Stimulated activated CD4-positive, alpha-beta T cell treated with anti-CD3 and anti-CD28 coated beads, Interleukin-15, amount 100 ng/mL, for 1 hour (primary cell): ENCODE results near the gene TBXA2R.
"Not testable (repeated sequence)": the region's sequence is repeated elsewhere in the genome, so short reads cannot be mapped to it uniquely, and the experiment has no call there.

Experiments
- DNase-seq, 2 donors: peaks; one replicate each; pipeline ENCODE4 v3.0.0-alpha.2; 2020; ENCODE audit warnings: low read depth in 1 of 2, low spot score in 1 of 2

The TBXA2R gene

DNA sequence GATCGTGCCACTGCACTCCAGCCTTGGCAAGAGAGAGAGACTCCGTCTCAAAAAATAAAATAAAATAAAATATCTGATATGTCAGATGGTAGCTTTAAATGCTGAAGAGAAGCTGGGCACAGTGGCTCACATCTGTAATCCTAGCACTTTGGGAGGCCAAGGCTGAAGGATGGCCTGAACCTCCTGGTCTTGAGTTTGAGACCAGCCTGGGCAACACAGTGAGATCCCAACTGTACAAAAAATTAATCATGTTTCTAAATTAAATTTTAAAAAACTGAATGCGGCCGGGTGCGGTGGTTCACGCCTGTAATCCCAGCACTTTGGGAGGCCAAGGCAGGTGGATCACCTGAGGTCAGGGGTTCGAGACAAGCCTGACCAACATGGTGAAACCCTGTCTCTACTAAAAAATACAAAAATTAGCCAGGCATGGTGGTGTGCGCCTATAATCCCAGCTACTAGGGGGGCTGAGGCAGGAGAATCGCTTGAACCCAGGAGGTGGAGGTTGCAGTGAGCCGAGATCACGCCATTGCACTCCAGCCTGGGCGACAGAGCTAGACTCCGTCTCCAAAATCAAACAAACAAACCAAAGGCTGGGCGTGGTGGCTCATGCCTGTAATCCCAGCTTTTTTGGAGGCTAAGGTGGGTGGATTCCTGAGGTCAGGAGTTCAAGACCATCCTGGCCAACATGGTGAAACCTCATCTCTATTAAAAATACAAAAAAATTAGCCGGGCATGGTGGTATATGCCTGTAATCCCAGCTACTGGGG, 22.5 kb downstream of the TBXA2R start:
- not testable (repeated sequence) for DNase-seq

DNA sequence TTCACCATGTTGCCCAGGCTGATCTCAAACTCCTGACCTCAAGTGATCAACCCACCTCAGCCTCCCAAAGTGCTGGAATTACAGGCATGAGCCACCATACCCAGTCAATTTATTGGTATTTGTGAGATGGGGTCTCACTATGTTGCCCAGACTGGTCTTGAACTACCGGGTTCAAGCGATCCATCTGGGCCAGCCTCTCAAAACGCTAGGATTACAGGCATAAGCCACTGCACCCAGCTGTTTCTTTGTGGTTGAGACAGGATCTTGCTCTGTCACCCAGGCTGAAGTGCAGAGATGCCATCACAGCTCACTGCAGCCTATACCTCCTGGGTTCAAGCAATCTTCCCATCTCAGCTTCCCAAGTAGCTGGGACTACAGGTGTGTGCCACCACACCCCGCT, 24.9 kb downstream of the TBXA2R start:
- not testable (repeated sequence) for DNase-seq

DNA sequence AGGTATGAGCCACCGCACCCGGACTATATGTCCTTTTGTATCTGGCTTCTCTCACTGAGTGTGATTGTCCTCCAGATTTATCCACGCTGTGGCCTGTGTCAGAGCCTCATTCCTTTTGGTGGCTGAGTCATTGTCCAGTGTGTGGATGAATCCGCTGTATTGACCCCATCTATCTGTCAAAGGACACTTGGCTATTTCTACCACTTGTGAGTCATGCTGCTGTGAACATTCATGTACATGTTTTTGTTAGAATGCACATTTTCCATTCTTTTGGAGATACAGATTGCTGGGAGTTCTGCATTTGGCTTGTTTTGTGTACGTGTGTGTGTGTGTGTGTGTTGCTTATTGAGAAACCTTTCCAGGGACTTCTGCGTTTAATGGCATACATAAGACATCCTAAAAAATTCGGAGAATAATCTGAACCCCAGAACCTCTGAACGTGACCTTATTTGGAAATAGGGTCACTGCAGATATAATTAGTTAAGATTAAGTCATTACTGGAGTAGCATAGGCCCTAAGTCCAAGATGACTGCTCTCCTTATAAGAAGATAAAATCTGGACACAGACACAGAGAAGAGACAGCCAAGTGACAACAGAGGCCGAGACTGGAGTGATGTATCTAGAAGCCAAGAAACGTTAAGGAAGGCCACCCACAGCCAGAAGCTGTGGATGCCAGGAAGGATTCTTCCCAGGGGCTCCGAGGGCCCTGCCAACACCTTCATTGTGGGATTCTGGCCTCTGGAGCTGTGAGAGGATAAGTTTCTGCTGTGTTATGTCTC, 26.3 kb downstream of the TBXA2R start:
- DNase-seq, result no peak

DNA sequence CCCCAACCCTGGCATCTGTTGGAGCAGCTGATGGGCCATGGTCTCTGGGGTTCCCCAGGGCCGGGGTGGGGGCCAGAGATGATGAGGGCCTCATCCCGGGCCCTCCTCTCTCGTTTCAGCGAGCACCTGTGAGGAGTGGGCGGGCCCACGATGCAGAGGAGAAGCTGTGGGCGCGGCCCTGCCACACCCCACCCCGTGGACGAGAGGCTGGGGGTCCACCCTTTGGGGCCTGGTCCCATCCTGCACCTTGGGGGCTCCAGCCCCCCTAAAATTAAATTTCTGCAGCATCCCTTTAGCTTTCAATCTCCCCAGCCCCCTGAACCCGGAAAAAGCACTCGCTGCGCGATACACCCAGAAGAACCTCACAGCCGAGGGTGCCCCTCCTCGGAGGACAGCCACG, 28.3 kb downstream of the TBXA2R start:
- no peak for DNase-seq

DNA sequence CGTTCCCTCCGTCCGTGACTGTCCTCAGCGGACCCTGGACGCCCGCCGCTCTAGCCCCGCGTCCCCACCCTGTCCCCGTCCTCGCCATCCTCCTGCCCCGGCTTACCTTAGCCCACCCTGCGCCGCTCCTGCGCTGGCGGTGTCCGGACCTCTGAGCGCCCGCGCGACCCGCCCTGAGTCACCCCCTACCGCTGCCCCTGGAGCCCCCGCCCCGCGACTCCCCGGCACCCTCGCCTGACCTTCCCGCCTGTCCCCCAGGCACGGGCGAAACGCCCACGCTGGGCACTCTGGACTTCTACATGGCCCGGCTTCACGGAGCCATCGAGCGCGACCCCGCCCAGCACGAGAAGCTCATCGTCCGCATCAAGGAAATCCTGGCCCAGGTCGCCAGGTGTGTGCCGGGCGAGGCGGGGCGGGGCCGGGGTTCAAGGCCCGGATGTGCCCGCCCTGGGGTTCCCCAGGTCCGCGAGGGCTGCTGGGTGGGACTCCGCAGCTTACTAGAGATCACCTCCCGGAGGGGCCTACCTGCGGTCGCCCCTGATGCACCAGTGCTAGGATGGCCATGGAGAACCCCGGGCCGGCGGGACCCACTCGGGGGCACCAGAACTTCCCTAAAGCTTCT, 28.8 kb downstream of the TBXA2R start:
- DNase-seq, result no peak

DNA sequence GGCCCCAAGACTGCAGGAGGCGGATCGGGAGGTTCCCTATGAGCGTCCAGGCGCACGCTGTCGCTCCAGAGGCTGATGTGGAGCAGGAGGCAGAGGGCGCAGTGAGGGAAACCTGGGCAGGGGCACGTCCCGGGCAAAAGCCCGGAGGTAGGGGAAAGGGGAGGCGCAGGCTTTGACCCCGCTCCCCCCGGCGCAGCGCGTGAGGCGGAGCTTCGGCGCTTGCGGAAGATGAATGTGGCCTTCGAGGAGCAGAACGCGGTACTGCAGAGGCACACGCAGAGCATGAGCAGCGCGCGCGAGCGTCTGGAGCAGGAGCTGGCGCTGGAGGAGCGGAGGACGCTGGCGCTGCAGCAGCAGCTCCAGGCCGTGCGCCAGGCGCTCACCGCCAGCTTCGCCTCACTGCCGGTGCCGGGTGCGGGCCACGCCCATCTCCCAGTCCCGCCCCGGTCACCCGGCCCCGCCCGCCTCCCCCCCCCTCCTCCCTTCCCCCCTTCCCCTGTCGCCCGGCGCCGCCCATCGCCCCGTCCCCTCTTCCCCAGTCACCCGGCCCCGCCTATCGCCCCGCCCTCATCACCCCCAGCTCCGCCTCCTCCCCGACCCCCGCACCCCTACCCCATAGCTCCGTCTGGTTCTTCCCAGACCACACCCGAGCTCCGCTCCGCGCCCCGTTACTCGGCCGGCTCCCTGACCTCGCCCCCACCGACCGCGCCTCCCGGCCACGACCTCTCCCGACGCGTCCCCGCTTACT, 29.8 kb downstream of the TBXA2R start:
- no peak for DNase-seq

DNA sequence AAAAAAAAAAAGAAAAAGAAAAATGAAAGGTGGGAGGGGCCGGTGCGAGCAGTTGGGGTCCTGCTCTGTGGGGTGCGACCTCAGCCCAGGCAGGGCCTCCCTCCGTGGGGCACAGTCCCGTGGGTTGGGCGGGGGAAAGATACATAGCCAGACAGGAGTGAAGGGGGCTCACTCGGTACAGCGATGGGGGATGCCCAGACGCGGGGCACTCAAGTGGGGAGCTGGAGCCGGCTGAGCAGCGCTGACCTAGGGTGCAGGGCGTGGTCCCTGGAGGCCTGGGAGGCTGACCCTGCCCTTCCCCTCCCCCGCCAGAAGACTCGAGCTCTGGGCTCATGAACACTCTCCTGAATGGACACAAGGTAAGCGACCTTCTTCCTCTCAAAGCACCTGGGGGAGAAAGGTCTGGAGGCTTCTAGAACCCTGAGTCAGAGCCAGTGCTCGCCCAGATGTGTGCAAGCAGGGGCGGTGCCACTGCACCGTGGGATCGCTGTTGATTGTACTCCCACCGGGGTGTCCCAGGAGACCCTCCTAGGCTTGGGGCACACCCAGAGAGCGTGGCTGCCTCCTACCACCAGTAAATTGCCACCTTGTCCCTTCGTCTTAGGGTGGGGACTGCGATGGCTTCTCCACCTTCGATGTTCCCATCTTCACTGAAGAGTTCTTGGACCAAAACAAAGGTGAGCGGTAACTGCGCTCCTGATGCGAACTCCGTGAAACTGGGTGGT, 30.6 kb downstream of the TBXA2R start:
- no peak for DNase-seq

DNA sequence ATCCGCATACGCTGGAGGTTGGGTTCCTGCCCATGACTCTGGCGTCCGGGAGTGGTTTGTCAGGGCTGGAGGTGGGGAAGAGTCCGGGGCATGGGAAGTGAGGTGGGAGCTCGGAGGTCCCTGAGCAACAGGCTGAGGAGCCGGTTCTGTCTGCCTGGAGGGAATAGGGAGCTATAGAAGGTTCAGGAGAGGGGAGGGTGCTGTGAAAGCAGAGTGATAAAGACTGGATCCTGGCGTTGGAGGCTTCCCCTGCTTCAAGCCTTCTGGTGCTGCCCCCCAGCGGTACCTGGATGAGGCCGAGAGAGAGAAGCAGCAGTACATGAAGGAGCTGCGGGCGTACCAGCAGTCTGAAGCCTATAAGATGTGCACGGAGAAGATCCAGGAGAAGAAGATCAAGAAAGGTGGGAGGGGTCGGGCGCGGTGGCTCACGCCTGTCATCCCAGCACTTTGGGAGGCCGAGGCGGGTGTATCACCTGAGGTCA, 31.4 kb downstream of the TBXA2R start:
- DNase-seq, result no peak

DNA sequence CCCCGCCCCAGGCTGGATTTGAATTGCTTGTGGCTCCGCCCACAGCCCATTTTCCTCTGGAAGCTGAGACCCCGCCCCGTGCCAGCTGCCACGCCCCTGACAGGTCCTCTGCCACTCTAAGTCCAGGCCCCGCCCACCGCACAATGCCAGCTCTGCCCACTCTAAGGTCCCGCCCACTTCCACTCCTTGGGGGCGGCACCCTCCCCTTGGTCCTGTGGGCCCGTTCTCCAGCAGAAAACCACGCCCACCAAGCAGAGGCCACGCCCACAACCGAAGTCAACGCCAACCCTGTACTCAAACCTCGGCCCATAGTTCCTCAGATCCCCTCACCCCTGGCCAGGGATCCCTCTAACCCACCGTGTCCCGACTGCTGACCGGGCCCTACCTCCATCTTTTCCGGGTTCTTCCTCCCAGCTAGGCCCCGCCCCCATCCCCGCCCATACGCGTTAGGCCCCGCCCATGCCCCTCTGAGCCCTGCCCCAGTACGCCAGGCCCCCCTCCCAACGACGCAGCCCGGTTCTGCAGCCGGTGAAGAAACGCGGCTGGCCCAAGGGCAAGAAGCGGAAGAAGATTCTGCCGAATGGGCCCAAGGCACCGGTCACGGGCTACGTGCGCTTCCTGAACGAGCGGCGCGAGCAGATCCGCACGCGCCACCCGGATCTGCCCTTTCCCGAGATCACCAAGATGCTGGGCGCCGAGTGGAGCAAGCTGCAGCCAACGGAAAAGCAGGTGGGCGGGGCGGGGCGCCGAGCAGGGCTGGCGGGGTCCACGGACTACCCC, 32.6 kb downstream of the TBXA2R start:
- DNase-seq, result peak; percentile 56 to 64

DNA sequence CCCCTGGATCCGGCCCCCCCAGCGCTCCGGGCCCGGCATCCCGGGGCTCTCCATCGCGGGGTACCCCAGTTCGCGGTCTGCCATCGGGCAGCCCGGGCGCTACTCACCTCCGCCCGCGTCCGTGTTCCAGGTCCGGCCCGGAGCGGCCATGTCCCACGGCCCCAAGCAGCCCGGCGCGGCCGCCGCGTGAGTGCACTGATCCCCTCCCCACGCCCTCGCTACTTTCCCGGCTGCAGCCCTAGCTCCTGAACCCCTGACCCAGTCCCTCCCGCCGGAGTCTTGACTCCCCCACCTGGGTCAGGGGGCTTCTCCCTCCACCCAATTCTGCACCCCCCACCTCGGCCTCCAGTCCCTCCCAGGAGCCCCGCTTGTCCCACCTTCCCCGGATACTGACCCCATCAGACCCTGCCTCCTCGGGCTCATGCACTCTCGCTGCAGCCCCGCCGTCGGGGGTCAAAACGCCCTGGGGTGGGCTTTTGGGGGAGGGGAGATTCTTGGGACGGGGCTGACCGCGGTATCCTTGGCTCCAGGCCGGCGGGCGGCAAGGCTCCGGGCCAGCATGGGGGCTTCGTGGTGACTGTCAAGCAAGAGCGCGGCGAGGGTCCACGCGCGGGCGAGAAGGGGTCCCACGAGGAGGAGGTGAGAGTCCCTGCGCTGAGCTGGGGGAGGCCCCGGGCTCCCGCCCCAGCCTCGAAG, 33.4 kb downstream of the TBXA2R start:
- no peak for DNase-seq

DNA sequence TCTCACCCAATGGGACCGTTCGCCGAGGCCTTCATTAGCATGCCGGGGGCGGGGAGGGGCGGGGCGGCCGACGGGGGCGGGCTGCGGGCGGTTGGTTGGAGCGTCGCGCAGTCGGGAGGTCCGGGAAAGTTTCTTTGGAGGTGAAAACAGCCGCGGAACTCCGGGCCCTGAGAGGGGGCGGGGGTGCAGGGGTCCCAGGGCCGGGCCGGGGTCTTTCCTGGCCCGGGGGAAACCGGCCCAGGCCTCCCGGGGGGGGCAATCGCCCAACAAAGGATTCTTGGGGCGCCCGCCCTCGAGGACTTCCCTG, 33.9 kb downstream of the TBXA2R start, which contains the start of gene HMG20B:
Gene HMG20B, plus strand, starts transcription at position 90 of the 307 bp plus-strand sequence. CDS start 366 bp downstream, outside the sequence.
- DNase-seq, result no peak

DNA sequence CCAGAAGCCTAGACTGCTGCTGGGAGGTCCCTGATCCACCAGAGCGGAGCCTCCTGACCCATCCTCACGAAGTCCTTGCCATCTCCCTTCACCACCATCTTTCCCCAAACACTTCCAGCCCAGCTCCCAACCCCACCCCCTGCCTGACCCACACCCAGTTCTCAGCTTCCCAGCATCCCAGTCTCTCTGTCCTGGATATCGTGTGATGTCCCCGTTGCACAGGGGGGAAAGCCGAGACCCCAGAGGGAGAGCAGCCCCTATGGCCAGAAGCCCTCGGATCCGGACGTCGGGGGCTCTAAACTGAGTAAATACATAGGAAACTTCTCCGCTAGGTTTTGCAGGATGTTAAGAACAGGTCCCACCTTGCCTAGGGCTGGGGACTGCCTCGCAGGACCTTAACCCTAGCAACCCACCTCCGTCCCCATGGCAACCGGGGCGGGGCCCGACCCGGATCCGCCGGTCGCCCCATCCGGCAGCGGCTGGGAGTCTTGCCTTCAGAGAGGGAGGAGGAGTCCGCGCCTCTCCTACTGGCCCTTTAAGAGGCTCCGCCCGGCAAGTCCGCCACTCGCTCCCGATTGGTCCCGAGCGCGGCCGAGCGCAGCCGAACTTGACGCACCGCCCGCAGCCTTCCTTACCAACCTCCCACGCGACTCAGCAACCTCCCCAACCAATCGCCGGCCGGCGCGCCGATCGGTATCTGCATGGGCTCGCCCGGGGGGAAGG, 34.4 kb downstream of the TBXA2R start:
- peak; percentile 99 for DNase-seq

DNA sequence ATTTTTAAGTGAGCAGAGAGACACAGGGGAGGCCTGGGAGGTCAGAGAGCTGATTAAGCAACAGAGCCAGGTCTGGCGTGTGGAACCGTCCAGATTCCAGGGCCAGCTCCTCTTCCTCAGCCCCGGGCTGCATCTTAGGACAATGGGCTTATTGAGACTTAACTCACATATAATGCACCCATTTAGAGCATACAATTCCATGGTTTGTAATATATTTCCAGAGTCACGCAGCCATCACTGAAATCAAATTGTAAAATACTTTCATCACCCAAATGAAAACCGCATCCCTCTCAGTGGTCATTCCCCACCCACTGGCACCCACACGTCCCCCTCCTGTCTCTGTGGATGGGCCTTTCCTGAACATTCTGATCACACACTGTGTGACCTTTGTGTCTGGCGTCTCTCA, 36.1 kb downstream of the TBXA2R start:
- DNase-seq, result no peak

DNA sequence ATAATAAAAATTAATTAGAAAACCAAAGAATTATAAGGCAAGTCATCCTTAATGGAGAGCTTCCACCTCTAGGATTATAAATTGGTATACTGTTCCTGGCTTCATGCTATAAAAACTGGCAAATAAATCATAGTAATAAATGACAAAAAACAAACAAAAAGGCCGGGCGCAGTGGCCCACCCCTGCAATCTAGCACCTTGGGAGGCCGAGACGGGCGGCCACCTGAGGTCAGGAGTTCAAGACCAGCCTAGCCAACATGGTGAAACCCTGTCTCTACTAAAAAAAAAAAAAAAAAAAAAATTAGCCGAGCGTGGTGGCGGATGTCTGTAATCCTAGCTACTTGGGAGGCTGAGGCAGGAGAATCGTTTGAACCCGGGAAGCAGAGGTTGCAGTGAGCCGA, 36.6 kb downstream of the TBXA2R start:
- not testable (repeated sequence) for DNase-seq

DNA sequence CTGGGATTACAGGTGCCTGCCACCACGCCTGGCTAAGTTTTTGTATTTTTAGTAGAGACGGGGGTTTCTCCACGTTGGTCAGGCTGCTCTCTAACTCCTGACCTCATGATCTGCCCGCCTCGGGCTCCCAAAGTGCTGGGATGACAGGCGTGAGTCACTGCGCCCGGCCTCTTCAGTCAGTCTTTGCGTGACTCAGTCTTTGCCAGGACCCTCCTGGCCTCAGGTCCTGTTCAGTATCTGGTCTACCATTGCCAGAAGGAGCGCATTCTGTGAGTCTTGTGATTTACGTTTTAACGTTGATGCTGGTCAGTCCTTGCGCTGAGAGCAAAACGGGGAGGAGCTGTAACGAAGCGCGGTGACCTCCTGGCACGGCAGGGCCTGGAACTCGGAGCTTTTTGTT, 41.5 kb downstream of the TBXA2R start:
- DNase-seq, result no peak

DNA sequence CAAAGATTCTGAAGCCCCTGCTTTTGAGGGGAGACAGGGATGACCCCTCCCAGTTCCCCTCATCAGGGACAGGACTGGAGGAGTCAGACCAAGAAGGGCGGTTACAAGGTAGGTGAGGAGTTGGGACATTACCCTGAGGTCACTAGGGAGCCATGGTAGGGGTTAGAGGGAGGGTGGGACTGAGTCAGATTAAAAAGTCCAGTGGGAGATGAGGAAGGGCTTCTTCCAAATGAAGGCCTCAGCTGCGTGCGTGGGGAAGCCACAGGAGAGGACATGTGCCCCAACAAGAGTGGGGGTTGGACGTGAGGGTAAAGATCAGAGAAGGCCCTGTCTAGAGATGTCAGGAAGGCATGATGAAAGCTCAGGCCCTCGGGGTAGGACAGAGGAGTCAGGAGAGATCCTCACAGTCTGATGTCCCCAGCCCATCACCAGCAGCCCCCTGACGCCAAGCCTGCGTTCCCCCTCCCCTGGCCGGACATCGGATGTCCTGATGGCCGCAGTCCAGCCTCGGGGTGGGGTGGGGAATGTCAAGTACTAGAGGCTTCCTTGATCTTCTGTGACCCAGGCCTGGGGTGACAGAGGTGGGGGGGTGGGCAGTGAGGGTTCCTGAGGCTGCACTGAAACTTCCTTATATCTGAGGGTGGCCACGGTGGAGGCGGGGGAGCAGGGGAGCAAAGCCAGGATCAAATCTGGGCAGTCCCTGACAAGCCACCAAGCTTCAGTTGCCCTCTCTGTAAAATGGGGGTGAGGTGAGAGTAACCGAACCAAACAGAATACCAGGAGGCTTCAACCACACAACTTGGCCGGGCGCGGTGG, 42.8 kb downstream of the TBXA2R start:
- DNase-seq, result no peak

DNA sequence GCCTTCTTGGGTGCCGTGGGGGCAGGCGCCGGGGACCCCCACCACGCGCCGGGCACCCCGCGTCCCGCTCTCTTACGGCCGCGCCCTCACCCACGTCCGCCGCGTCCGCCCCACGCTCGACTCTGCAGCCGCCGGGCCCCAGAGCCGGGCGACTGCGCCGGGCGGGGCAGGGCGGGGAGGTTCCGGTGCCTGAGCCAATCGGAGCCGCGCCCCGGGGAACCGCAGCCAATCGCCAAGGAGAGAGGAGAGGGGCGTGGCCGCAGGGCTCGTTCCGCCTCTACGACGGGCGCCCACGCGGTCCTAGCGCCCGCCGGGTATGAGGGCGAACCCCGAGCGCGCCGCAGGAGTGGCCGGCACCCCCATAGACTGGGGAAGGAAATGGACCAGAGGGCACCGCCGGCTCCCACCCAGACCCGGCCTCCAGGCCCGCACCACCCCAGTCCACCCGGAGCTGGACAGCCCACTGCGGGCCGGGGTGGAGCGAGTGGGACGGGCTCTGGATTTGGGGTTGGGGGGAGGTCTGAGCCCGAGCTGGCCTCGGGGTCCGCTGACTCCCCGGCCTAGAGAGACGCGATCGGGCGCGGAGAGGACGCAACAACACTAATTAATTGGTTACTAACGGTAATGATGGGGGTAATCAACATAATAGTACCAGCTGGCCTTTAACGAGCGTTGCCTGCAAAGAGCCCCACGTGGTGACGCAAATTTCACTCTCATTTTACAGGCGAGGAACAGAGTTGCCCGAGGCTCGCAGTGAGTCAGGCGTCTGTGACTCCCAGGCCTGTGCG, 49.0 kb downstream of the TBXA2R start, which contains the start of gene MFSD12:
Gene MFSD12, minus strand, starts transcription at position 126 of the 788 bp plus-strand sequence. CDS start 183 bp downstream, outside the sequence.
- peak; percentile 92 to 95 for DNase-seq
